ENCODE measurements around the gene PLCB1. TPM values are rescaled to one million over a fixed set of nuclear protein-coding genes. Genes with fewer than 3 reads are reported as not detected.

Gene PLCB1
- polyA plus RNA-seq, 1 donor (not counting 4 experiments of a cell fraction or from before 2014, with no cell fraction given), result 0.37 TPM

GRCh38 chr20:8795404-8795803, 663.3 kb downstream of the PLCB1 start:
- H3K9me3 ChIP-seq (ENCODE audit: control insufficient read depth, low read depth, low read length), result no peaks in the 10 kb centered on the region
- no peak overlapping the region for H3K4me3 ChIP-seq (ENCODE audit: control insufficient read depth in 2 of 3, extremely low read depth in 1 of 3, insufficient read depth in 2 of 3, low read depth in 1 of 3, low read length in 3 of 3)
- H3K9ac ChIP-seq (ENCODE audit: control insufficient read depth, extremely low read depth, insufficient read depth, low read length), result no peak overlapping the region
- no peak for FAIRE-seq
- no peaks in the 10 kb centered on the region for H3K4me1 ChIP-seq (ENCODE audit: control insufficient read depth, extremely low read depth, insufficient read depth, low read length)
- H3K9me1 ChIP-seq (ENCODE audit: control insufficient read depth, extremely low read depth, insufficient read depth, low read length), result no peaks in the 10 kb centered on the region
- DNase-seq (ENCODE audit: low read depth, low spot score), result no peak
- H3K27me3 ChIP-seq (ENCODE audit: control insufficient read depth, extremely low read depth, insufficient read depth, low read length), result no peaks in the 10 kb centered on the region
- dilution Hi-C loops (cut with MboI; ENCODE audit: extremely low pct_ligation_motif_present, low sequenced_read_pairs), result no loop called here
- H3K27ac ChIP-seq (ENCODE audit: control insufficient read depth, insufficient read depth, low read length), result no peak overlapping the region
- H2AFZ ChIP-seq (ENCODE audit: control insufficient read depth, low read length), result no peak overlapping the region
- H3K79me2 ChIP-seq (ENCODE audit: control insufficient read depth, insufficient read depth, low read length), result no peaks in the 10 kb centered on the region
- TF ChIP-seq CTCF (optimal IDR thresholded peaks at IDR 0.05 in 1 of 3, IDR thresholded peaks at IDR 0.05 in 1 of 3, conservative IDR thresholded peaks at IDR 0.05 in 1 of 3; ENCODE audit: extremely low read depth in 1 of 3, insufficient read depth in 2 of 3, low read length in 3 of 3), result no peak
- no peaks in the 10 kb centered on the region for H3K36me3 ChIP-seq (ENCODE audit: control insufficient read depth in 2 of 2, extremely low read depth in 1 of 2, insufficient read depth in 2 of 2, low read length in 2 of 2)
- H4K20me1 ChIP-seq (ENCODE audit: control insufficient read depth, extremely low read depth, insufficient read depth, low read length), result no peaks in the 10 kb centered on the region
- no peak overlapping the region for H3K4me2 ChIP-seq (ENCODE audit: control insufficient read depth, extremely low read depth, insufficient read depth, low read depth, low read length)

GRCh38 chr20:8796088-8796660, 664.1 kb downstream of the PLCB1 start:
- FAIRE-seq (no peak), DNase-seq (ENCODE audit: low read depth, low spot score) (no peak)
- H3K36me3 ChIP-seq (ENCODE audit: control insufficient read depth in 2 of 2, extremely low read depth in 1 of 2, insufficient read depth in 2 of 2, low read length in 2 of 2), result no peaks in the 10 kb centered on the region
- no peak overlapping the region for H3K4me2 ChIP-seq (ENCODE audit: control insufficient read depth, extremely low read depth, insufficient read depth, low read depth, low read length)
- no peaks in the 10 kb centered on the region for H3K27me3 ChIP-seq (ENCODE audit: control insufficient read depth, extremely low read depth, insufficient read depth, low read length)
- H4K20me1 ChIP-seq (ENCODE audit: control insufficient read depth, extremely low read depth, insufficient read depth, low read length), result no peaks in the 10 kb centered on the region
- H3K9me3 ChIP-seq (ENCODE audit: control insufficient read depth, low read depth, low read length), result no peaks in the 10 kb centered on the region
- H3K4me1 ChIP-seq (ENCODE audit: control insufficient read depth, extremely low read depth, insufficient read depth, low read length), result no peaks in the 10 kb centered on the region
- H3K27ac ChIP-seq (ENCODE audit: control insufficient read depth, insufficient read depth, low read length), result no peak overlapping the region
- no peaks in the 10 kb centered on the region for H3K9me1 ChIP-seq (ENCODE audit: control insufficient read depth, extremely low read depth, insufficient read depth, low read length)
- dilution Hi-C loops (cut with MboI; ENCODE audit: extremely low pct_ligation_motif_present, low sequenced_read_pairs), result no loop called here
- H3K79me2 ChIP-seq (ENCODE audit: control insufficient read depth, insufficient read depth, low read length), result no peaks in the 10 kb centered on the region
- no peak overlapping the region for H3K4me3 ChIP-seq (ENCODE audit: control insufficient read depth in 2 of 3, extremely low read depth in 1 of 3, insufficient read depth in 2 of 3, low read depth in 1 of 3, low read length in 3 of 3)
- H2AFZ ChIP-seq (ENCODE audit: control insufficient read depth, low read length), result no peak overlapping the region
- no peak for TF ChIP-seq CTCF (optimal IDR thresholded peaks at IDR 0.05 in 1 of 3, IDR thresholded peaks at IDR 0.05 in 1 of 3, conservative IDR thresholded peaks at IDR 0.05 in 1 of 3; ENCODE audit: extremely low read depth in 1 of 3, insufficient read depth in 2 of 3, low read length in 3 of 3)
- TF ChIP-seq EZH2 (IDR thresholded peaks at IDR 0.05; ENCODE audit: low read length), result no peak
- no peak overlapping the region for H3K9ac ChIP-seq (ENCODE audit: control insufficient read depth, extremely low read depth, insufficient read depth, low read length)

Measured in keratinocyte (primary cell).